Right lobe of liver (tissue), 4 donors: Measurements from ENCODE around the gene VPS11.

Experiments
- CTCF ChIP-seq, 4 donors: fragments of 200-600 bp in 3 of 4; fragments of 450-650 bp in 1 of 4; IDR thresholded peaks; one replicate each; pipeline versions ENCODE4 v1.5.1 to v1.8.0; 2016 to 2022; ENCODE audit warnings: antibody characterized with exemption in 4 of 4, mild to moderate bottlenecking in 2 of 4
- POLR2A ChIP-seq: fragments of 450-650 bp; IDR thresholded peaks from one replicate; pipeline ENCODE4 v1.6.1; 2017; ENCODE audit warnings: antibody characterized with exemption, mild to moderate bottlenecking
- donor health status: DM: no; HTN: no; CAD: no.
- donor health status: DM: no; HTN: no; CAD: no.
- donor health status: DM: no; HTN: yes; CAD: no.

GRCh38 chr11:119030029-119030328 lies 37.6 kb upstream of the VPS11 start:
- TF ChIP-seq POLR2A (no peak), CTCF (IDR thresholded peaks at IDR 0.05) (no peak)
